ENCODE data around the gene BCL7C.
"Not testable (repeated sequence)": the region's sequence is repeated elsewhere in the genome, so short reads cannot be mapped to it uniquely, and the experiment has no call there.

BCL7C gene

GRCh38 chr16:30893744-30894539 is at the start of gene BCL7C:
Gene BCL7C, minus strand, starts transcription at chr16:30894077. Its CDS starts 133 bp downstream, at chr16:30893944.
- peak; percentile 82 for DNase-seq (ENCODE audit: low read depth)

- no peak for DNase-seq (ENCODE audit: low read depth)
Observed at GRCh38 chr16:30942426-30942806, 48.5 kb upstream of the BCL7C start.

- DNase-seq (ENCODE audit: low read depth): peak; percentile 40
Observed at GRCh38 chr16:30941600-30942425, 47.9 kb upstream of the BCL7C start.

GRCh38 chr16:30939571-30939970 is 45.7 kb upstream of the BCL7C start:
- DNase-seq (ENCODE audit: low read depth): not testable (repeated sequence)

- DNase-seq (ENCODE audit: low read depth): no peak
Observed at GRCh38 chr16:30937692-30938091, 43.8 kb upstream of the BCL7C start.

GRCh38 chr16:30934827-30935557 is 41.1 kb upstream of the BCL7C start:
- DNase-seq (ENCODE audit: low read depth): no peak

- DNase-seq (ENCODE audit: low read depth): no peak
Observed at GRCh38 chr16:30931068-30931650, 37.3 kb upstream of the BCL7C start.

GRCh38 chr16:30930160-30930571 is 36.3 kb upstream of the BCL7C start:
- DNase-seq (ENCODE audit: low read depth): no peak

GRCh38 chr16:30929167-30929566 is 35.3 kb upstream of the BCL7C start:
- no peak for DNase-seq (ENCODE audit: low read depth)

- no peak for DNase-seq (ENCODE audit: low read depth)
Observed at GRCh38 chr16:30928390-30928789, 34.5 kb upstream of the BCL7C start.

- DNase-seq (ENCODE audit: low read depth): no peak
Observed at GRCh38 chr16:30927789-30928378, 34.0 kb upstream of the BCL7C start.

GRCh38 chr16:30926937-30927788 is 33.3 kb upstream of the BCL7C start:
- no peak for DNase-seq (ENCODE audit: low read depth)

- DNase-seq (ENCODE audit: low read depth): no peak
Observed at GRCh38 chr16:30925995-30926811, 32.3 kb upstream of the BCL7C start.

- DNase-seq (ENCODE audit: low read depth): no peak
Observed at GRCh38 chr16:30925632-30925987, 31.7 kb upstream of the BCL7C start.

- no peak for DNase-seq (ENCODE audit: low read depth)
Observed at GRCh38 chr16:30924913-30925631, 31.2 kb upstream of the BCL7C start.

- DNase-seq (ENCODE audit: low read depth): no peak
Observed at GRCh38 chr16:30924076-30924912, 30.4 kb upstream of the BCL7C start.

GRCh38 chr16:30923554-30924075 is 29.7 kb upstream of the BCL7C start, which contains the start of gene FBXL19:
Gene FBXL19, plus strand, starts transcription at chr16:30923572. Its CDS starts 2,183 bp downstream, at chr16:30925755.
- DNase-seq (ENCODE audit: low read depth): no peak

GRCh38 chr16:30922960-30923535 is 29.2 kb upstream of the BCL7C start:
- peak; percentile 100 for DNase-seq (ENCODE audit: low read depth)
